Measurements from ENCODE around the gene TRRAP.

The TRRAP gene

DNA sequence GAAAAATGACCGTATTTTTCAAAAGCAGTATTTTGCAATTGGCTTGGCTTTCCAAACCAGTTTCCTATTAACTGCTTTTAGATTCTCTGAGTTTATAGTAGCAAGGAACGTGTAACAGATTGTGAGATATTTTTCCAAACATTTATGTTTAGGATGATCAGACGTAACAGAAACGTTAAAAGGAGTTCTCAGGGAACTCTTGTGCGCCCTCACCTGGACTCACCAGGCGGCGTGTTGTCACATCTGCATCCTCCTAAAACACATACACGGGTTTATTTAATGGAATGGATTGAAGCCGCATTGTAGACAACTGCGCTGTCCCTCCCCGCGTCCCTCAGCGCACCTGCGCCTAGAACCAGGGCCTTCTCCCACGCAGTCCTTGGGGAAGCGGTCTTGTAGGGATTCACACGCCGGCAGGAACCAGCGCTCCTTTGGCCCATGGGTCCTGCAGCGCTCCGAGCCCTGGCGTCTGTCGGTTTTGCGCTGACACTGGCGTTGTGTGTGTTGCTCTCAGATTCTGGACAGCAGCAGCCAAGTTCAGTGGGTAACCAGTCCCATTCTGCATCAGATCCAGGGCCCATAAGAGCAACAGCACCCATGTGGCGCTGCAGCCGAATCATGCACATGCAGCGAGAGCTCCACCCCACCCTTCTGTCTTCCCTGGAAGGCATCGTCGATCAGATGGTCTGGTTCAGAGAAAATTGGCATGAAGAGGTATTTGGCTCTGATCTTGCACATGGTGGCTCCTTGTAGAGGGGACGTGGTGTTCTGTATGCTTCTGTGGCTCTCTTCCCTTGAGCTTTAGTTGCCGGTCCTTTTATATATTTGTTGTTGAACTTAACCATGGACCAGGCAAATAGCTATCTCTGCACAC lies 114.9 kb downstream of the TRRAP start:
- no peak for DNase-seq

DNA sequence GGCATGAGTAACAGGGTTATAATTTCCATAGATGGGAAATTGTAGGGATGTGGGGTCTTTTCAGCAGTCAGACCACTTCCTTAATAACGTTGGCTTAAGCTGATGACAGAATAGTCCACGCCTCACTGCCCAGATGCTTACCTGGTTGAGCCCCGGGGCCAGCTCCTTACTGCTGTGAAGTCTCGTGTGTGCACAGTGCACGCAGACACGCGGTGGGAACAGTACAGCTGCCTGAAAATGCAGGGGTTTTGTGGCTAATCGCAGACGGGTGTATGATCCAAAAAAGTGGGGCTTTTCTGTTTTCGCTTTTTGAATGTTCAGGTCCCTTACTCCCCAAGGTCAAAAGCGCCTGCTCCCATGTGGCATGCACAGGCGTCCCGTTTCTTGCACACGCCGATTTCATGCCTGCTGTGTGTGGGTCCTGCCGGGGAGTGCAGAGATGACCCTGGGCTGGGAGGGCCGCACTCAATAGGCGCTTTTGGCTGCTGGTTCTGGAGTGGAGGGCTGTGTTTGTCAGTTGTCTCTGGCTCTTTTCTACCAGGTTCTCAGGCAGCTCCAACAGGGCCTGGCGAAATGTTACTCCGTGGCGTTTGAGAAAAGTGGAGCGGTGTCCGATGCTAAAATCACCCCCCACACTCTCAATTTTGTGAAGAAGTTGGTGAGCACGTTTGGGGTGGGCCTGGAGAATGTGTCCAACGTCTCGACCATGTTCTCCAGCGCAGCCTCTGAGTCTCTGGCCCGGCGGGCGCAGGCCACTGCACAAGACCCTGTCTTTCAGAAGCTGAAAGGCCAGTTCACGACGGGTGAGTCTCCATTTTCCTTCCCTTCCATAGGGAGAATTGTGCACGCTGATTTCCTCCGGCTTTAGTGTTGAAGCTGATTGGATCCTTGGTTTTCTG lies 116.0 kb downstream of the TRRAP start:
- DNase-seq: no peak

DNA sequence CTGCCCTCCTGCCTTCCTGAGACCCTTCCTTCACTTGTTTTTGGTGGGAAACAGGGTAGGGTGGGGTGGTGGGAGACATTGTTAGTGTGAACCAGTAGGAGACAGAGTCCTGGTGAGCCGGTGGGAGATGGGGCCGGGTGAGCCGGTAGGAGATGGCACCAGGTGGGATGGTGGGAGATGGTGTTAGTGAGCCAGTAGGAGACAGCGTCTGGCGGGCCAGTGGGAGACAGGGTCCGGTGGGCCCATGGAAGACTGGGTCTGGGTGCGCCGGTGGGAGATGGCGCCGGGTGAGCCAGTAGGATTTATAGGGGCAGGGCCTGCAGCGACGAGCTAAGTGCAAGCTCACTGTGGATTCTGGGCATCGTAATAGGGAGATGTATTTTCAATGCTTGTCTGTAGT lies 116.8 kb downstream of the TRRAP start:
- DNase-seq: no peak

DNA sequence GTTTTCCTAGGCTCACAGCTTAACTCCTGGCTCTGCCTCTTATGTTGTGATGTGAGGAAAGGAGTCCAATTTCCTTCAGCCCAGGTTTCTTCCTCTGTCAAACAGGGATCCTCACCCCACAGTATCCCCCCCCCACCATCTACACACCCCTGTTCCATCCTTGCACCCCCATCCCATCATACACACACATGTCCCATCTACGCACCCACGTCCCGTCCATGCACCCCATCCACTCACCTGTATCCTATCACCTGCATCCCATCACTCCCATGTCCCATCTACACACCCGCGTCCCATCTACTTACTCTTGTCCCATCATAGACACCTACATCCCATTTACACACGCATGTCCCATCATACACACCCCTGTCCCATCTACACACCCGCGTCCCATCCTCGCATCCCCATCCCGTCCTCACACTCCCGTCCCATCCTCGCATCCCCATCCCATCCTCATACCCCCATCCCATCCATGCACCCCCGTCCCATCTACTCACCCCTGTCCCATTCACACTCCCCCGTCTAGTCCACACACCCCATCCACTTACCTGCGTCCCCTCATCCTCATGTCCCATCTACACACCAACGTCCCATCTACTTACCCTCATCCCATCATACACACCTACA lies 117.3 kb downstream of the TRRAP start:
- DNase-seq: no peak

DNA sequence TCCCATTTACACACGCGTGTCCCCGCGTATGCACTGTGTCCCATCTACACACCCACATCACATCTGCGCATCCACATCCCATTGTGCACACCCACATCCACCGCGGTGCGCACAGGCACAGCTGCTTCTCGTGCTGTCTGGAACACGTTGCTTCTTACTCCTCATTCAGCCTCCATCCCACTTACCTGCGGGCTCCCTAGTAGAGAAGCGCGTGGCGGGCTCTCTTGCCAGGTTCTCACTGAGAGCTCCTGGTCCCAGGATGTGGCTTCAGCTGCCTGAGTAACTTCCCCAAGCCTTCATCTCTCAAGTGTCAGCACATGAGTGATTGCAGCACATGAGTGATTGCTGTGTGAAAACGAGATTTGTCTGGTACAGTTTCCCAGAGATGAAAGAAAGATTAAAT lies 117.8 kb downstream of the TRRAP start:
- DNase-seq: no peak

DNA sequence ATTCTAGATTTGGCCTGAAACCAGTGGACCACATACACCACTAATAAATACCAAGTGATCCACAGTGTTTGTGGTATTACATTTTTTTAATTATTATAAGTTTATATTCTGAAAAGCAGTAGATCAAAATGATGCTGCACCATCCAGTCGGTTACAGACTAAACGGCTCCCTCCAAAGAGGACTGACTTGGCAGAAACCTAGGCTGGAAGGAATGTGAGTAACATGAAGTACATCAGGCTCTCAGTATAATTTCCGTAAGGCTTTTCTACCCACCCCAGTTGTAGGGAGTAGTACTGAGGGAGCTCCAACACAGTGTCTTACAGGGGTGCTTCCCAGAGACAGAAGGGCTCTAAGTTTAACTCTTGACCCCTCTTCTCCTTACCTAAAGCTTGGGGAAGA lies 119.5 kb downstream of the TRRAP start:
- DNase-seq: no peak

DNA sequence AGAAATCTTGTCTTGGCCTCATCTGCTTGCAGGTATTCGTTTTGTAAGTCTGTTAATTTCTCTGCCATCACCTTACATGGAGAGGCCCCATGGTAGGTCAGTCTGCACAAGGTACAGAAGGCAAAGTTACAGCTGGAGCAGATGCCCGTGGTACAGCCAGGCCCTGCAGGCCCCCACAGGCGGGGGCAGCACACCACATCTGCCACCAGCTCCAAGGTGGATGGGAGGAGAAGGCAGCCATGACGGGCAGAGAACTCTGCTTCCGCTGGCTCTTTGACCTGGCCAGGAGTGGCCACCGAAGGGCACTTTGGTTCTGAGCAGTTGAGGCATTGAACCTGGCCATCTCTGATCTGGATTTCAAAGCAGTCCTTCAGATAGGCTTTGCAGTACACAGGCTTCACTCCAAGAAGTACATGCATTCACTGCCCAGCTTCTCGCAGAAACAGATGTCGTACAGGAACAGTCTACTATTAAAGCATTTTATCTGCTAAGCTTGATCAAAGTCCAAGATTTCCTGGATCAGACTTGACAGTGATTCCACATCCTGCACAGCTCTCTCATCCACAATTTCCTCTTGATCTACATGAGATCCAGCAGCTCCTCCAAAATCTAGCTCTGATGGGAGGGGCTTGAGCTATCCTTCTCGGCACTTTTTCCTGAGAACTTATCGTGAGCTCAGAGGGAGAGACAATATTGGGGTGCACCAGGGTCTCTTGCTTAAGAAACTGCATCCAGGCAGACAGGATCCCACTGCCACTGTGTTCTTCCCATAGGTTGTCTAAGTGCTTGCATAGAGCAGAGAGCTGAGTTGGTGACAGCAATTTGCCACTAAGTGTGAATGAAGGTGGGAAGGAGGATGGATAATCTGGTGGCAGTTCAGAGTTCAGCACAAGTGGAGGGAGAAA lies 120.7 kb downstream of the TRRAP start:
- no peak for DNase-seq

DNA sequence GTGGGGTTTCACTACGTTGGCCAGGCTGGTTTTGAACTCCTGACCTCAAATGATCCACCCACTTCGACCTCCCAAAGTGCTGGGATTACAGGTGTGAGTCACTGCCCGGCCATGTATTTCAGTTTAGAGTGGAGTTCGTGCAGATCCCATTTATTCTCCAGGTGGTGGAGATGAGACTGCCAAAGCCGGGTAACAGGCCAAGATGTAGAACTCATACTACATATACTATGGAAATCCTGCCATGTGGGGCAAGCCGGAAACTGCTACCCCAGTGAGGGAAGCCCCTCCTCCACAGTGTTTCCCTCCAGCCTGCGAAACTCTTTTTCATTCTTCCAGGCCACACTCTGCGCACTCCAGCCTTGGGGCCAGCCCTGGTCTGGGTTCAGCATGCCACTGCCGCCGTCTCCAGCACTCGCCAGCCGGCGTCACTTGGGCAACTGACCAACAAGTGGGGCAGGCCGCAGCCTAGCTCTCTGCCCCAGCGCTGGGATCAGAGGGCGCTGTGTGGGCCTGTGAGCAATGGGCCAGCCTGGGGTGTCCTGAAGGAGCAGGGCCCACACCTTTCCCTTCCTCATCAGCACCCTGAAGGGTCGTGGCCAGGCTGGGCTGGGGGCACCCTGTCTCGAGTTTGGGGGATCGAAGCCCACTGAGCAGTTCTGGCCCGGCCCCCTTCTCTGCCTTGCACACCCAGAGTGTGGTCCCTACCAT lies 122.0 kb downstream of the TRRAP start:
- DNase-seq: no peak

DNA sequence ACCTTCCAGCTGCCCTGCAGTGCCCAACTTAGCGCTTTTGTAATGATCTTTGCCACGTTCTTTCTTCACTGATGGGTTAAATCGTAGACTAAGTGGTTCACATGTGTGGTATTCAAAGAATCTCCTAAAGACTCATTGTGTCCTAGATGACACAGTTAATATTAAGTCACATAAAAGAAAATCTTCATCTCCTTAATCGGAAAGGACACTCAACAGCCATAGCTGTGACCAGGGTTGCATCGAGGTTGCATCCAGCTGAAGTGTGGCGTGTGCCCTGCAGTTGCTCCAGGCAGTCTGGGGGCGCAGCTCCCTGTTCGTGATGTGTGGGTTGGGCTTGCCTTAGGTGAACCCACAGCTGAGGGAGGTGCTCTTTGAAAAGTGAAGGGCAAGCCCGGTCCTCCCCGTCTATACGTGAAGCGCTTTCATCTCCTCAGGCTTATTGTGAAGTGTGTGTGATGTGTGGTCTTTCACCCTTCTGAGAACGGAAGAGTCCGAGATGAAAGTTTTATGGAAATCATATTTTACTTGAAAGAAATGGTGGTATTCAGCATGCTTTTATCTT lies 122.7 kb downstream of the TRRAP start:
- DNase-seq: no peak

DNA sequence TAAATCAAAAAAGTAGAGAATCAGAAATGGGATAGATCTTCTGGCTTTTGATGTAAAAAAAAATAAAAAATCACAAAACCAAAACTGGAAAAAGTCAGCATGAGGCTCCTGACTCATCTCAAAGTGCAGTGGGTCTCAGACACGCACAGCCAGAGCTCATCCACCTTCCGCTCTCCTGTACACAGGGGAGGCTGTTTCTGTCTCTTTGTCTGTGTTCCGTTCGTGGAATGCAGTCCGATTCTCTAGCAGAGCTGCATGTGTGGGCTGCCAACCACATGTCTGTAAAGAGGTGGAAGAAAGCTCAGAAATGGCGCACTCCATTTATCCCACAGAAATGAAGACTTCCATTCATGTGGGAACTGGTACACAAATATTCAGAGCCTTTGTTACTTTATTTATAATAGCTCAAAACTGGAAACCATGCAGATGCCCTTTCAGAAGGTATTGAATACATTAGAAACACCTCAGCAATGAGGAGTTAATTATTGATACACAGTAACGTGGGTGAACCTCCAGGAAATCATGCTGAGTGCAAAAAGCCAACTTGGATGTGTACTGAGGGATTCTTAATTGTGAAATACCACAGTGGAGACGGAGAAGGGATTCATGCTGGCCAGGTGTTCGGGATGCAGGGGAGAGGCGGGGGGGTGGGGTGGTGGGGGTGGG lies 123.3 kb downstream of the TRRAP start:
- no peak for DNase-seq

DNA sequence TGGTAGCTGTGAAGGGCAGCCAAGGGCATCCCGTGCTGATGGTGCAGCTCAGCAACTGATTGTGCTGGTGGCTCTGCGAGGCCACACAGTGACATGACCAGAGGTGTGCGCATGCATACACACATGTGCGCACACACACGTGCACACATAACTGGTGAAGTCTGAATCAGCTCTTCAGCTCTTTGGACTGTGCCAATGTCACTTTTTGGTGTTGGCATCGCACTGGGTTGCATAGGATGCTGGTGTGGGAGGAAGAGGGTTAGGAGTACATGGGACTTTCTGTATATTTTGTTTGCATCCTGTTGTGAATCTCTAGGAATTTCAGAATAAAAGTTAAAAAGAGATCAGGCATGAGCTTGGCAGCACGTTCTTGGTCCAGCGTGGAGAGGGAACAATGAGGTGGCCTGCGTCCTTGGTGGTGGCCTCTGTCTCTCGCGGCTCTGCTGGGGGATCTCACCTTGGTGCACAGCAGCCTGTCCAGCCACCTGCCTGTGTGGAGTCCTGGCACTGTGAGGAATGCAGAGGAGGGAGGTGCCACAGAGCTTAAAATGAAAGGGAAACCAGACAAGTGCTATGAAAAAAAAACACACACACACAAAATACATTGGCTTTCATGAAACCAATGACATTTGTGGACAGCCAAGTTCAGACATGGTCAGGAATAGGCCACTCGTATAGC lies 124.0 kb downstream of the TRRAP start:
- no peak for DNase-seq

DNA sequence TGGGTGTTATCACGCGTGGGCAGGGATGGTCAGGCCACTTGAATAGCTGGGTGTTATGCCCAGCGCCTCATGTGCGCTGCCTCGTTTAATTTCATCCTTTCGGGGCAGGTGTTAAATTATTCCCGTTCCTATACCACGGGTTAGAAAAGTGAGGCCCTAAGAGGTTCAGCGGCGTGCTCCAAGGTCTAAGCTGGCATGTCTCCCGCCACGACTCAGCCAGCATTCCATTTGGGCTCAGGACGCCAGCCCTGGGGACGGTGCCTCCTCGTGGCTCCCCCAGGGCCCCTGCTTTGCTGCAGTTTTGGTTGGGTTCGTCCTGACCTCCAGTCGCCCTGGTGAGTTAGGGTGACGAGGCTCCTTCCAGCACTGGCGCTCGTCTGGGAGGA lies 124.5 kb downstream of the TRRAP start:
- no peak for DNase-seq

DNA sequence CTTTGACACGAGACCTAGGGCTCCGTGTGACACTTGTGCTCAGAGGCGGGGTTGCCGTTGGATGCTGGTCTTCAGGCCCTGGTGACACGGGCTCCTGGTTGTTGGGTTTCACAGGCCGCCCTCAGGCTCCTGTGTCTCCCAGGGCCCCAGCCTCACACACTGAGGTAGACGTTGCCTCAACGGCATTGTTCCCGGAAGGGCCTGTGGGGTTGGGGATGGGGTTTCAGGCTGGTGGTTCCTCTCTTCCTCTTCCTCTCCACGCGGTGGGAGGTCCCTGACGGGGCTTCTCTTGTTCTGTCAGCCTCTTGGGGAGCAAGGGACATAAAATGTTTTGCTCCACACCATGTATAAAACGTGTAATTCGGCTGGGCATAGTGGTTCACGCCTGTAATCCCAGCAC lies 125.1 kb downstream of the TRRAP start:
- no peak for DNase-seq

DNA sequence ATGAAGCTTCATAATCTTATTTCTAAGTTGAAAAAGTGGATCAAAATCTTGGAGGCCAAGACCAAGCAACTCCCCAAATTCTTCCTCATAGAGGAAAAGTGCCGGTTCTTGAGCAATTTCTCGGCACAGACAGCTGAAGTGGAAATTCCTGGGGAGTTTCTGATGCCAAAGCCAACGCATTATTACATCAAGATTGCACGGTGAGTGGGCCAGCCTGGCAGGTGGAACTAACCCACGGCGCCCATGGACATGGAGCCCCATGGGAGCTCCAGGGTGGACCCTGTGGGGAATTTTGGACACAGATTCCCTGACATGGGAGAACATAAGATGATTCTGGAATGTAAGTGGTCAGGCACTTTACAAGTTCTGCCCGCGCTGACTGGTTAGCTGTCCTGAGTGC lies 125.9 kb downstream of the TRRAP start:
- no peak for DNase-seq

DNA sequence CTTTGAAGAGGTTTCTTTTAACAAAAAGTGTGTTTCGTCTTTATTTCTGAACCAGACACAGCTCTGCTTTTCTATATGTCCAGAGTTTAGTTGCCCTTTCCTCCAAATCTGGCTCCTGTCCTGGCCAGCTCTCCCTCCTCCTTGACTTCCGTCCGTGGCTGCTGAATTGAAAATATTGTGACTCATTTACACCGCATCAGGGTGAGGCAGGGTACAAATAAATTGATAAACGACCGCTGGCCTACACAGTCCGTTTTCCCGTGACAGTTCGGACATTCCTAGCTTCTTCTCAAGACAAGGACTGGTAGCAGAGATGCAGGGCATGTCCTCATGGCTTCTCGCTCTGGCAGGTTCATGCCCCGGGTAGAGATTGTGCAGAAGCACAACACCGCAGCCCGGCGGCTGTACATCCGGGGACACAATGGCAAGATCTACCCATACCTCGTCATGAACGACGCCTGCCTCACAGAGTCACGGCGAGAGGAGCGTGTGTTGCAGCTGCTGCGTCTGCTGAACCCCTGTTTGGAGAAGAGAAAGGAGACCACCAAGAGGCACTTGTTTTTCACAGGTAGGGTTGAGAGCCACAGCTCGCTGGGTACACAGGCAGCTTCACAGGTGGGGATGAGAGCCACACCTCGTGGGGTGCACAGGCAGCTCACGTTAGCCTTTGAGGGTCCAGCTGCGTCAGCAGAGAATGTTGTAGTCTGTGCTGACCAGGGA lies 126.6 kb downstream of the TRRAP start:
- DNase-seq: no peak

DNA sequence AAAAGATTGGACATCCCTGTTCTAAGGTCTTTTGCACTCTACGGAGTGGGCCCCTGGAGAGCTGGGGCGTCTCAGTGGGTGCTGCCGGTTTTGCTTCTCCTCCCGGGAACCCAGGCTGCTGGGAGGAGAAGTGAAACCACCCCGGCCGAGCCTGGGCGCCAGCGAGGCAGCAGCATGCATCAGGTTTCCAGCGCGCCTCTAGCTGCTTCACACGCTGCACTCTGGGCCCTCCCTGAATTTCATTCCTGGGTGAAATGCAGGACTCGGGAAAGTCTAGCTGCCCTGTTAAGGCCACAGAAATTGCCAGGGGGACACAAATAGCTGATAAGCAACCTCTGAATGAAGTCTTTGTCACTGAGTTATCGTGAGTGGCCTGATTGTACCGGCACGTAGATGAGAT lies 127.4 kb downstream of the TRRAP start:
- DNase-seq: no peak

DNA sequence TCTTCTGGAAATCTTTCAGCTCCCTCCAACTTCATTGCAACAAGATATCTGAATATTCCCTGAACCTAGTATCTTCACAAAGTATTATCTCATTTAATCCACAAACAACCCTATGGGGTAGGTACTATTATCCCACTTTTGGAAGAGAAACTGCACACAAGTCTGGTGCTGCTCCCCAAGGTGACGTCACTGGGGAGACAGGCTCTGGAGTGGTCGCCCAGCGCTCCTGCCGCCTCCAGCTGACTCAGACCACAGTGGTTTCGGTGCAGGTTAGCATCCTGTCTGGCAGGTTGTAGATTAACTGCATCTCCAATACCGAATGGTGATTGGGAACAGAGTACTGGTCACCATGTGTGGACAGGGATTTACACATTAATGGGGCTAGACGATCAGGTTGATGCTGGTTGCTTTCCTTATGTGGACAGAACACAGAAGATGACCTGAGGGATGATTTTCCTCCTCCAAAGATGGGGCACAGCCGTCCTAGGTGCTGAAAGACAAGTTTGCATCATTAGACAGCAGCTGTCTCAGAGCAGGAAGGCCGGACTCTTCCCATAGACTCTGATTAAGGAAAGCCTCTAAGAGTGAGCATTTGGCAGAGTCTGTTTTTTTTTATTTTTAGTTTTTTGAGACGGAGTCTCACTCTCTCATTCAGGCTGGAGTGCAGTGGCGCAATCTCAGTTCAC lies 128.6 kb downstream of the TRRAP start:
- no peak for DNase-seq

DNA sequence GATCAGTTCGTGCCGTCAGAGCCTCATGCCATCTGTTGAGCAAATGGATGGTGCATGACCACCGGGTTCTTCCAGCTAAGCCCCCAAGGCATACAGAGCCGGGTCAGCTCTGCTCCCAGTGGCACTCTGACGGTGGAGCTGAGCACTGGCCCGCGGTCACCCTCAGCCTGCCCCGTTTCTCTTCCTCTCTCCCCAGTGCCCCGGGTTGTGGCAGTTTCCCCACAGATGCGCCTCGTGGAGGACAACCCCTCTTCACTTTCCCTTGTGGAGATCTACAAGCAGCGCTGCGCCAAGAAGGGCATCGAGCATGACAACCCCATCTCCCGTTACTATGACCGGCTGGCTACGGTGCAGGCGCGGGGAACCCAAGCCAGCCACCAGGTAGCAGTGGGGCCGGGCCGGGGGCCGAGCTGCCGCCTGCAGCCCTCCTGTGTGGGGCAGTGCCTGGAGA lies 129.9 kb downstream of the TRRAP start:
- DNase-seq: no peak
